Measurements from ENCODE around the gene GRK5.

The GRK5 gene

DNA sequence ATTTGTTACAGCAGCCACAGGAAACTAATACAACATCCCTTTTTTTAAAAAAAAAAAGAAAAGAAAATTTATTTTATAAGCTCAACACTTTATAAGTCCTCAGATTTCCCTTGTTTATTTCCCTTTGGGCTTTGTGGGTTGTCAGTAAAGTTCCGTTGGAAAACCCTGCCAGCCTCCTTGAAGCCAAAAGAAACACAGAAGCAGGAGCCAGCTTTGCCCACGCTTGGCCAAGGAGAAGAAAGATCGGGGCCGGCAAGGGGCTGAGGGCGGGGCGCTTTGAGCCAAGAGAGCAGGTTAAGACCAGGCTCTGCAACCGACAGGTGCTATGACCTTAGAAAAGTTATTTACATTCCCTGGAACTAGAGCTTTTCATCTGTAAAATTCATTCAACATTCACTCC, 262.5 kb downstream of the GRK5 start:
- H3K4me3 ChIP-seq (ENCODE audit: insufficient read depth, low read length, poor library complexity, severe bottlenecking) = no peak overlapping the region
- H3K9ac ChIP-seq (ENCODE audit: low read length) = no peak overlapping the region
- no peaks in the 10 kb centered on the region for H3K27me3 ChIP-seq (ENCODE audit: low read length)
- TF ChIP-seq EZH2phosphoT487 (conservative IDR thresholded peaks at IDR 0.05; ENCODE audit: low read length) = no peak
- TF ChIP-seq, protein P1, sequence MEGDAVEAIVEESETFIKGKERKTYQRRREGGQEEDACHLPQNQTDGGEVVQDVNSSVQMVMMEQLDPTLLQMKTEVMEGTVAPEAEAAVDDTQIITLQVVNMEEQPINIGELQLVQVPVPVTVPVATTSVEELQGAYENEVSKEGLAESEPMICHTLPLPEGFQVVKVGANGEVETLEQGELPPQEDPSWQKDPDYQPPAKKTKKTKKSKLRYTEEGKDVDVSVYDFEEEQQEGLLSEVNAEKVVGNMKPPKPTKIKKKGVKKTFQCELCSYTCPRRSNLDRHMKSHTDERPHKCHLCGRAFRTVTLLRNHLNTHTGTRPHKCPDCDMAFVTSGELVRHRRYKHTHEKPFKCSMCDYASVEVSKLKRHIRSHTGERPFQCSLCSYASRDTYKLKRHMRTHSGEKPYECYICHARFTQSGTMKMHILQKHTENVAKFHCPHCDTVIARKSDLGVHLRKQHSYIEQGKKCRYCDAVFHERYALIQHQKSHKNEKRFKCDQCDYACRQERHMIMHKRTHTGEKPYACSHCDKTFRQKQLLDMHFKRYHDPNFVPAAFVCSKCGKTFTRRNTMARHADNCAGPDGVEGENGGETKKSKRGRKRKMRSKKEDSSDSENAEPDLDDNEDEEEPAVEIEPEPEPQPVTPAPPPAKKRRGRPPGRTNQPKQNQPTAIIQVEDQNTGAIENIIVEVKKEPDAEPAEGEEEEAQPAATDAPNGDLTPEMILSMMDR (IDR thresholded peaks at IDR 0.05; ENCODE audit: insufficient read depth, low read length, poor library complexity, severe bottlenecking) = no peak
- no peak overlapping the region for H3K27ac ChIP-seq (ENCODE audit: low read depth, low read length)
- H2AFZ ChIP-seq (ENCODE audit: low read depth, low read length, severe bottlenecking) = no peak overlapping the region
- no peaks in the 10 kb centered on the region for H3K79me2 ChIP-seq (ENCODE audit: insufficient read depth, low read length)
- H3K9me3 ChIP-seq (ENCODE audit: insufficient read depth, low read length) = no peaks in the 10 kb centered on the region
- H3K9me2 ChIP-seq (replicated peaks; ENCODE audit: insufficient read depth, low read length) = no peaks in the 10 kb centered on the region
- no peak overlapping the region for H3K4me2 ChIP-seq (ENCODE audit: low read depth, low read length, poor library complexity, severe bottlenecking)
- no peaks in the 10 kb centered on the region for H3K36me3 ChIP-seq (ENCODE audit: low read length)
- H4K20me1 ChIP-seq (ENCODE audit: low read depth, low read length) = no peaks in the 10 kb centered on the region
- no peaks in the 10 kb centered on the region for H3F3A ChIP-seq (ENCODE audit: insufficient read depth)

DNA sequence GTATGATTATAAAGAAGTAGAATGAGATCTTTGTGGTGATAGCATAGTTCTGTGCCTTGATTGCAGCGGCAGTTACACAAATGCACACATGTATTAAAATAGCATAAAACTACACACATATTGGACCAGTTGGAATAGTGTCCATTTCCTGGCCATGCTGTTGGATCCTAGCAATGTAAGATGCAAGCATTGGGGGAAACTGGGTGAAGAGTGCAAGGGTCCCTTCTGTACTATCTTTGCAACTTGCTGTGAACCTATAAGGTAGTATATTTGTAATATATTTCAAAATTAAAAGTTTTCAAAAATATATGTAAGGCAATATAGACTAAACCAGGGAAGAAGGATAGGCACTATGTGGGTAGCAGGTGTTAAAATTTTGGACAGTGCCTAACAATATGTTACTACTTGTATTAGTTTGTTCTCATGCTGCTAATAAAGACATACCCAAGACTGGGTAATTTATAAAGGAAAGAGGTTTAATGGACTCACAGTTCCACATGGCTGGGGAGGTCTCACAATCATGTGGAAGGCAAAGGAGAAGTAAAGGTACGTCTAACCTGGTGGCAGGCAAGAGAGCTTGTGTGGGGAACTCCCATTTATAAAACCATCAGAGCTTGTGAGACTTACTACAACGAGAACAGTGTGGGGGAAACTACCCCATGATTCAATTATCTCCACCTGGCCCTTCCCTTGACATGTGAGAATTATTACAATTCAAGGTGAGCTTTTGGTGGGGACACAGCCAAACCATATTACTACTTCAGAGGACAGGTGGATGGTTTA, 263.7 kb downstream of the GRK5 start:
- no peaks in the 10 kb centered on the region for H3K9me2 ChIP-seq (replicated peaks; ENCODE audit: insufficient read depth, low read length)
- no peaks in the 10 kb centered on the region for H3K9me3 ChIP-seq (ENCODE audit: insufficient read depth, low read length)
- H2AFZ ChIP-seq (ENCODE audit: low read depth, low read length, severe bottlenecking) = no peak overlapping the region
- no peak for TF ChIP-seq EZH2phosphoT487 (conservative IDR thresholded peaks at IDR 0.05; ENCODE audit: low read length)
- TF ChIP-seq, protein P1 (IDR thresholded peaks at IDR 0.05; ENCODE audit: insufficient read depth, low read length, poor library complexity, severe bottlenecking) = no peak
- H3K36me3 ChIP-seq (ENCODE audit: low read length) = no peaks in the 10 kb centered on the region
- H3K79me2 ChIP-seq (ENCODE audit: insufficient read depth, low read length) = no peaks in the 10 kb centered on the region
- H3F3A ChIP-seq (ENCODE audit: insufficient read depth) = no peaks in the 10 kb centered on the region
- H3K27ac ChIP-seq (ENCODE audit: low read depth, low read length) = no peak overlapping the region
- no peak overlapping the region for H3K4me3 ChIP-seq (ENCODE audit: insufficient read depth, low read length, poor library complexity, severe bottlenecking)
- H4K20me1 ChIP-seq (ENCODE audit: low read depth, low read length) = no peaks in the 10 kb centered on the region
- no peak overlapping the region for H3K9ac ChIP-seq (ENCODE audit: low read length)
- H3K4me2 ChIP-seq (ENCODE audit: low read depth, low read length, poor library complexity, severe bottlenecking) = no peak overlapping the region
- no peaks in the 10 kb centered on the region for H3K27me3 ChIP-seq (ENCODE audit: low read length)

DNA sequence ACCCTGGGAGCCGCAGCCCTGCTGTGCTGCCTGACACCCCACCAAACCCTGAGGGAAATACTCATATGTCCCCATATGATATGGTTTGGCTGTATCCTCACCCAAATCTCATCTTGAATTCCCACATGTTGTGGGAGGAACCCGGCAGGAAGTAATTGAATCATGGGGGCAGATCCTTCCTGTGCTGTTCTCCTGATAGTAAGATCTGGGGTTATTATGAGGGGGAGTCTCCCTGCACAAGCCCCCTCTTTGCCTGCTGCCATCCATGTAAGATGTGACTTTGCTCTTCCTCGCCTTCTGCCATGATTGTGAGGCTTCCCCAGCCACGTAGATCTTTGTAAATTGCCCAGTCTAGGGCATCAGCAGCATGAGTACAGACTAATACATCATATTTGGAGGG, 266.4 kb downstream of the GRK5 start:
- Histone ChIP-seq H3K36me3 (ENCODE audit: low read length) (no peaks in the 10 kb centered on the region), H3K9me3 (ENCODE audit: insufficient read depth, low read length) (no peaks in the 10 kb centered on the region), H3K79me2 (ENCODE audit: insufficient read depth, low read length) (no peaks in the 10 kb centered on the region), H3F3A (ENCODE audit: insufficient read depth) (peaks cover 7% of the 10 kb centered on the region), H3K9ac (ENCODE audit: low read length) (no peak overlapping the region), H2AFZ (ENCODE audit: low read depth, low read length, severe bottlenecking) (no peak overlapping the region), H3K4me2 (ENCODE audit: low read depth, low read length, poor library complexity, severe bottlenecking) (no peak overlapping the region), H3K9me2 (replicated peaks; ENCODE audit: insufficient read depth, low read length) (no peaks in the 10 kb centered on the region), H3K4me3 (ENCODE audit: insufficient read depth, low read length, poor library complexity, severe bottlenecking) (no peak overlapping the region), H3K27ac (ENCODE audit: low read depth, low read length) (no peak overlapping the region), H3K27me3 (ENCODE audit: low read length) (no peaks in the 10 kb centered on the region), H4K20me1 (ENCODE audit: low read depth, low read length) (no peaks in the 10 kb centered on the region)
- TF ChIP-seq EZH2phosphoT487 (conservative IDR thresholded peaks at IDR 0.05; ENCODE audit: low read length) = no peak

DNA sequence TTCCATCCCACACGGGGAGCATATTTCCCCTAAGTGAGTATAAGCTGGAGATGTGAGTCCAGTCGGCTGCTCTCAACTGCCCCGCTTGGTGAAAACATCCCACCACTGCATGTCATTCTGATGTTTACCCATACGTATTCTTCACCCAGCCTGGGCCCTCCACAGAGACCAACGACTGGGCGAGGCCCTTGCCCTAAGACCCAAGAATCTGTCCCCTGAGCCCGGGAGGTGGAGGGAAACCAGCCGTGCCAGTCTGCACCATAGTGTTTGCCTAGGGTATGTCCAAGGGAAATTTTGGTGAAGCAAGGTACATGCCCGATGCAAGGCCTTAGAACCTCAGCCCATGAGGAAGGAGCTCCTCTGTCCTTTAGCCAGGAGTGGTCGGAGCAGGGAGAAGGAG, 267.2 kb downstream of the GRK5 start:
- no peaks in the 10 kb centered on the region for H3K9me3 ChIP-seq (ENCODE audit: insufficient read depth, low read length)
- H3K27me3 ChIP-seq (ENCODE audit: low read length) = no peaks in the 10 kb centered on the region
- no peaks in the 10 kb centered on the region for H3K79me2 ChIP-seq (ENCODE audit: insufficient read depth, low read length)
- H3K27ac ChIP-seq (ENCODE audit: low read depth, low read length) = no peak overlapping the region
- H3K4me3 ChIP-seq (ENCODE audit: insufficient read depth, low read length, poor library complexity, severe bottlenecking) = no peak overlapping the region
- TF ChIP-seq EZH2phosphoT487 (conservative IDR thresholded peaks at IDR 0.05; ENCODE audit: low read length) = no peak
- TF ChIP-seq, protein P1 (IDR thresholded peaks at IDR 0.05; ENCODE audit: insufficient read depth, low read length, poor library complexity, severe bottlenecking) = no peak
- H3K4me2 ChIP-seq (ENCODE audit: low read depth, low read length, poor library complexity, severe bottlenecking) = no peak overlapping the region
- H3F3A ChIP-seq (ENCODE audit: insufficient read depth) = peaks cover 7% of the 10 kb centered on the region
- H3K9ac ChIP-seq (ENCODE audit: low read length) = no peak overlapping the region
- H3K9me2 ChIP-seq (replicated peaks; ENCODE audit: insufficient read depth, low read length) = no peaks in the 10 kb centered on the region
- H2AFZ ChIP-seq (ENCODE audit: low read depth, low read length, severe bottlenecking) = no peak overlapping the region
- H3K36me3 ChIP-seq (ENCODE audit: low read length) = no peaks in the 10 kb centered on the region
- H4K20me1 ChIP-seq (ENCODE audit: low read depth, low read length) = no peaks in the 10 kb centered on the region
